GM12872 (cell line): ENCODE results near the gene ID4.

ENCODE experiments used
- CTCF ChIP-seq: IDR thresholded peaks from 3 replicates; pipeline ENCODE4 v1.5.1; 2011; ENCODE audit warnings: low read depth, mild to moderate bottlenecking, low read length, moderate library complexity; ENCODE audit not compliant: insufficient read depth

The ID4 gene

DNA sequence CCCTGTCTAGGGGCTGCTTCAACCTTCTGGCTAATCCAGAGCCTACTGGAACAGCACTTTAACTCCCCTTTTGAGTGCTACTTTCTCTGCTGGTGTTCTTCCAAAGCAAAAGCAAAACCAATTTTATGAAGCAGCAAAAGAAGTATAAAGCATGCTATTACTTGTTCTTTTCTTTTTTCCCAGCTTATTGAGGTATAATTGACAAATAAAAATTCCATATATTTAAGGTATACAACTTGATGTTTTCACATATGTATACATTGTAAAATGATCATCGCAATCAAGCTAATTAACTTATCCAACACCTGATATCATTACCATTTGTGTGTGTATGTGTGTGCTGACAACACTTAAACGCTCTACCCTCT is 14.9 kb downstream of the ID4 start:
- no peak for TF ChIP-seq CTCF

GRCh38 chr6:19852927-19853326 is 15.8 kb downstream of the ID4 start:
- no peak for TF ChIP-seq CTCF

DNA sequence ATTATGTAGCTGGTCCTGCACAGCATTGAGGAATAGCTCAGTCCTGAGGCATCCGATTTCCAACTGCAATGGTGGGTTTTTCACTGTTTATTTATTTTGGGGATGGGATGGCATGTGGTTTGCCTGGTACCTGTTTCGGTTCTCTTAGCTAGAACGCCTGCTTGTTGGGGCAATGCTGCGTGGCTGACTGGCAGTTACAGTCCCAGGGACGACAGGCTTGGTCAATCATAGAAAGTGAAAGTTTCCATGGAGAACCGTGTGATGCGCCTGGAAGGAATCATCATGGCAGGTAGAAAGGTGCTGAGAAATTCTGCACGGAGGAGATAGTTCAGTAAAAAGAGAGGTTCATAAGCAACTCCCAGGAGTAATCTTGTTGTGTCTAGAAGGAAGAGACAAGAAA is 18.4 kb downstream of the ID4 start:
- TF ChIP-seq CTCF, result no peak

- no peak for TF ChIP-seq CTCF
Measured at GRCh38 chr6:19857139-19857538, 20.0 kb downstream of the ID4 start.

DNA sequence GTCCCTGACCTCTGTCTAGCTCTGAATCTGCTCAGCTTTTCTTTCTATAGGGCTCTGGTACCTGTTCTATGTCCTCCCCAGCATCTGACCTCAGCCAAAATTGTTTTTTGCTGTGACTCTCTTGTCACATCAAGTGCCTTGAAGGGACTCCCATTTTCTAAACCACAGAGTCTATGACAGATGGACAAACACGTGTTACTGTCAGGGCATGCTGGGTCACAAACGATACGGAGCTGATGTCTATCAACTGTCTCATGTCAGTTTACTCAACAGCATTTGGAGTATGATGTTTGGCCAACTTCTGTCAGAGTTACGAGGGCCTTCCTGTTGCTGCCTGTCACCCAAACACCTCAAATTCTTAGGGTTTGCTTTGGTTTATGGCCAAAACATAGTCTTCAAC is 20.5 kb downstream of the ID4 start:
- no peak for TF ChIP-seq CTCF

- TF ChIP-seq CTCF, result no peak
Measured at GRCh38 chr6:19860235-19860877, 23.2 kb downstream of the ID4 start.

- TF ChIP-seq CTCF, result no peak
Measured at GRCh38 chr6:19864285-19864684, 27.1 kb downstream of the ID4 start.
